Right lobe of liver (tissue), 4 donors: ENCODE results near the gene KCNAB3.

Experiments
- CTCF ChIP-seq, 4 donors: fragments of 200-600 bp in 3 of 4; fragments of 450-650 bp in 1 of 4; IDR thresholded peaks; one replicate each; pipeline versions ENCODE4 v1.5.1 to v1.8.0; 2016 to 2022; ENCODE audit warnings: antibody characterized with exemption in 4 of 4, mild to moderate bottlenecking in 2 of 4
- POLR2A ChIP-seq: fragments of 450-650 bp; IDR thresholded peaks from one replicate; pipeline ENCODE4 v1.6.1; 2017; ENCODE audit warnings: antibody characterized with exemption, mild to moderate bottlenecking
- donor health status: DM: no; HTN: no; CAD: no.
- donor health status: DM: no; HTN: no; CAD: no.
- donor health status: DM: no; HTN: yes; CAD: no.

DNA sequence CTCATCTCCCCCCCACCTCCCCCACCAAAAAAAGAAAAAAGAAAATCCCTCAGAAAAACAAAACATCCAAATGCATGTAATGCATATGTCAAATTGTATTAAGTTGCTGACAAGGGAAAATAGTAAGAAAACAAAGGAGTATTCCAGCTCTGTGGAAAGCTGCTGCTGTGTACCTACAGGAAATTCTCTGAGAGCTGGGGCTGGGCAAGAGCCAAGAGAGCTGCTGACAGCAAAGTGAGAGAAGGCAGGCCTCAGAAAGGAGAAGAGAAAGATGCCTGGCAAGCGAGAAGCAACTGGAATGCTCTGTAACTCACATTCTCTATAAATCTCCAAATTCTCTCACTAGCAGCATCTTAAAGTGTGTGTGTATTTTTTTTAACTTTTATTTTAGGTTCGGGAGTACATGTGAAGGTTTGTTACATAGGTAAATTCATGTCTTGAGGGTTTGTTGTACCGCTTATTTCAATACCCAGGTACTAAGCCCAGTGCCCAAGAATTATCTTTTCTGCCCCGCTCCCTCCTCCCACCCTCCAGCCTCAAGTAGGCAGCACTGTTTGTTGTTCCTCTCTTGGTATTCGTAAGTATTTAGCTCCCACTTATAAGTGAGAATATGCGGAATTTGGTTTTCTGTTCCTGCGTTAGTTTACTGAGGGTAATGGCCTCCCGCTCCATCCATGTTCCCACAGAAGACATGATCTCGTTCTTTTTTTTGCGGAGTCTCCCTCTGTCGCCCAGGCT, 26.7 kb upstream of the KCNAB3 start:
- TF ChIP-seq CTCF (IDR thresholded peaks at IDR 0.05) (no peak), POLR2A (no peak)
